ENCODE results near the gene GDPD3.
A peak's percentile ranks its signal among the peaks of the same experiment; 100 is the strongest.

GDPD3 gene

DNA sequence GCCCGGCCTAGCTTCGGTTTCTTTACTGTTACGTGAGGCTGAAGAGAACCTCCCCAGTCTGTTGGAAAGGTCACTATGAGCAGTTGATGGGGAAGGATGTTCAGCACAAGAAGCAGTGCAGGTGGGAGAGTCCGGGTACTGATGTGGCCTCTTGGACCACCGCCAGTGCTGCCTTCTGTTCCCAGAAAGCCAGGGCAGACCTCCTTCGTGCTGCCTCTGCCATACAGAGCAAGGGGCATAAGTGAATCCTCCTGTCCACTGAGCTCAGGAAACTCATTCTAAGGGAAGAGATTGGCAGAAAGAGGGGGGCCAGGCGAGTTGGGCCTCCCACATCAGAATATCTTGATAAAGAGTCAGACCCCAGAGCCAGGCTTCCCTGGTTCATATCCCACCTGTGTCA is 33.9 kb downstream of the GDPD3 start:
- TF ChIP-seq, protein P1, sequence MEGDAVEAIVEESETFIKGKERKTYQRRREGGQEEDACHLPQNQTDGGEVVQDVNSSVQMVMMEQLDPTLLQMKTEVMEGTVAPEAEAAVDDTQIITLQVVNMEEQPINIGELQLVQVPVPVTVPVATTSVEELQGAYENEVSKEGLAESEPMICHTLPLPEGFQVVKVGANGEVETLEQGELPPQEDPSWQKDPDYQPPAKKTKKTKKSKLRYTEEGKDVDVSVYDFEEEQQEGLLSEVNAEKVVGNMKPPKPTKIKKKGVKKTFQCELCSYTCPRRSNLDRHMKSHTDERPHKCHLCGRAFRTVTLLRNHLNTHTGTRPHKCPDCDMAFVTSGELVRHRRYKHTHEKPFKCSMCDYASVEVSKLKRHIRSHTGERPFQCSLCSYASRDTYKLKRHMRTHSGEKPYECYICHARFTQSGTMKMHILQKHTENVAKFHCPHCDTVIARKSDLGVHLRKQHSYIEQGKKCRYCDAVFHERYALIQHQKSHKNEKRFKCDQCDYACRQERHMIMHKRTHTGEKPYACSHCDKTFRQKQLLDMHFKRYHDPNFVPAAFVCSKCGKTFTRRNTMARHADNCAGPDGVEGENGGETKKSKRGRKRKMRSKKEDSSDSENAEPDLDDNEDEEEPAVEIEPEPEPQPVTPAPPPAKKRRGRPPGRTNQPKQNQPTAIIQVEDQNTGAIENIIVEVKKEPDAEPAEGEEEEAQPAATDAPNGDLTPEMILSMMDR (IDR thresholded peaks at IDR 0.05; ENCODE audit: borderline replicate concordance, extremely low read depth, low read length, poor library complexity, severe bottlenecking), result no peak
- TF ChIP-seq EZH2 (IDR thresholded peaks at IDR 0.05; ENCODE audit: borderline replicate concordance, low read depth, low read length, severe bottlenecking), result no peak
- Histone ChIP-seq H3K4me3 (ENCODE audit: low read depth in 1 of 2, low read length in 2 of 2) (no peak overlapping the region), H3K36me3 (ENCODE audit: insufficient read depth, low read length) (peaks cover 74% of the 10 kb centered on the region), H4K20me1 (ENCODE audit: insufficient read depth, low read length) (peaks cover 52% of the 10 kb centered on the region), H3K4me1 (ENCODE audit: insufficient read depth, low read length) (peaks cover 32% of the 10 kb centered on the region), H3K79me2 (ENCODE audit: insufficient read depth, low read length) (peaks cover 57% of the 10 kb centered on the region), H3K4me2 (ENCODE audit: insufficient read depth, low read length) (no peak overlapping the region), H3K27me3 (ENCODE audit: insufficient read depth, low read length, poor library complexity) (no peaks in the 10 kb centered on the region), H3K9ac (ENCODE audit: low read depth, low read length) (no peak overlapping the region), H3K27ac (ENCODE audit: low read length) (no peak overlapping the region), H3K9me3 (ENCODE audit: insufficient read depth, low read length, severe bottlenecking) (no peaks in the 10 kb centered on the region), H2AFZ (ENCODE audit: low read depth, low read length) (no peak overlapping the region)
- no peak for ATAC-seq (ENCODE audit: insufficient read depth, low read depth)
- DNase-seq, result no peak

DNA sequence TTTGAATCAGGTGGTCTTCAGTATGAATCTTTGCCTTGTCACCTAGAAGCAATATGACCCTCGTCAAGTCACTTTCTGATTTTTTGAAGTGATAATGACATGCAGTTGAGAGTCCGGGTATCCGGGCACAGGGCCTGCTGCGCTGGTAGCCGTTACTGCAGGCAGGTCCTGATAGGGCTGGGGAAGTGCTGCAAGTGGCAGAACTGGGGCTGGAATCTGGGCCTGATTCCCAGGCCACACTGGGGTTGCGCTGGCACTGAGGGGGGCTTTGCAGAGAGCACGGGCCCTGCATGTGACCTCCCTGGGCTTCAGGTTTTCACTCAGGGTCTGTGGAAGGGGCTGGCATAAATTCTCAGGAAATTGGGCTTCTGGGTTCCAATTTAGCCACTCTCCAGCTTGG is 34.6 kb downstream of the GDPD3 start:
- ATAC-seq (ENCODE audit: insufficient read depth, low read depth), result no peak
- H3K36me3 ChIP-seq (ENCODE audit: insufficient read depth, low read length), result peaks cover 67% of the 10 kb centered on the region
- TF ChIP-seq, protein P1 (IDR thresholded peaks at IDR 0.05; ENCODE audit: borderline replicate concordance, extremely low read depth, low read length, poor library complexity, severe bottlenecking), result no peak
- TF ChIP-seq EZH2 (IDR thresholded peaks at IDR 0.05; ENCODE audit: borderline replicate concordance, low read depth, low read length, severe bottlenecking), result no peak
- no peak overlapping the region for H3K9ac ChIP-seq (ENCODE audit: low read depth, low read length)
- H3K27me3 ChIP-seq (ENCODE audit: insufficient read depth, low read length, poor library complexity), result no peaks in the 10 kb centered on the region
- no peak for DNase-seq
- H3K4me3 ChIP-seq (ENCODE audit: low read depth in 1 of 2, low read length in 2 of 2), result no peak overlapping the region
- peaks cover 32% of the 10 kb centered on the region for H3K4me1 ChIP-seq (ENCODE audit: insufficient read depth, low read length)
- H3K79me2 ChIP-seq (ENCODE audit: insufficient read depth, low read length), result peaks cover 57% of the 10 kb centered on the region
- H3K27ac ChIP-seq (ENCODE audit: low read length), result no peak overlapping the region
- H3K4me2 ChIP-seq (ENCODE audit: insufficient read depth, low read length), result no peak overlapping the region
- H4K20me1 ChIP-seq (ENCODE audit: insufficient read depth, low read length), result peaks cover 52% of the 10 kb centered on the region
- no peaks in the 10 kb centered on the region for H3K9me3 ChIP-seq (ENCODE audit: insufficient read depth, low read length, severe bottlenecking)
- H2AFZ ChIP-seq (ENCODE audit: low read depth, low read length), result no peak overlapping the region

DNA sequence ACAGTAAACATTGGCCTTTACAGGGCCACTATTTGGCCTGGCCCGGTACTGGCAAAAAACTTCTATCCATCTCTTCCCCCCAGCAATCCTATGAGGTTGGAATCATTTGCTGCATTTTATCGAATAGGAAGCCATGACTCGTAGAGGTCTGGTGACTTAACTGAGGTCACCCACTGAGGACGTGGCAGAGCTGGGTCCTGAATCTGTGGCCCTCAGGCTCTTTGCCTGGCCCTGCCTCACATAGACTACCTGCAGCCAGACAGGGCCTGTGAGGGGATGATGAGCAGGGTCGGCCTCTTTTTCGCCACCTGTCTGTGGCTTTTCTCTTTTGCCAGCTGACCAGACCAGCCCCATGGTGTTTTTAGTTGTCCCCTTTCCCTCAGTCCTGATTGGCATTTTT is 35.7 kb downstream of the GDPD3 start:
- peaks cover 57% of the 10 kb centered on the region for H3K36me3 ChIP-seq (ENCODE audit: insufficient read depth, low read length)

More for the DNA sequence above, 35.7 kb downstream of the GDPD3 start:
- Histone ChIP-seq H3K9ac (ENCODE audit: low read depth, low read length) (peak overlapping the region; percentile 73; the same call in 1 of the 2 replicates), H4K20me1 (ENCODE audit: insufficient read depth, low read length) (peaks cover 46% of the 10 kb centered on the region), H3K4me1 (ENCODE audit: insufficient read depth, low read length) (peaks cover 32% of the 10 kb centered on the region), H3K9me3 (ENCODE audit: insufficient read depth, low read length, severe bottlenecking) (no peaks in the 10 kb centered on the region), H3K27me3 (ENCODE audit: insufficient read depth, low read length, poor library complexity) (no peaks in the 10 kb centered on the region), H3K4me2 (ENCODE audit: insufficient read depth, low read length) (peak overlapping the region; percentile 96), H2AFZ (ENCODE audit: low read depth, low read length) (no peak overlapping the region), H3K4me3 (ENCODE audit: low read depth in 1 of 2, low read length in 2 of 2) (peak overlapping the region in 1 of 2 experiments; percentile 70; a peak in 2 of 4 replicates), H3K79me2 (ENCODE audit: insufficient read depth, low read length) (peaks cover 57% of the 10 kb centered on the region), H3K27ac (ENCODE audit: low read length) (peak overlapping the region; percentile 33; the same call in 1 of the 2 replicates)
- TF ChIP-seq, protein P1 (IDR thresholded peaks at IDR 0.05; ENCODE audit: borderline replicate concordance, extremely low read depth, low read length, poor library complexity, severe bottlenecking), result no peak
- DNase-seq (no peak), ATAC-seq (ENCODE audit: insufficient read depth, low read depth) (no peak)

All from DND-41 (cell line).